ENCODE data around the gene DOC2A. TPM values are rescaled to one million over a fixed set of nuclear protein-coding genes. Genes with fewer than 3 reads are reported as not detected.

DOC2A gene
- total and polyA plus RNA-seq, 2 donors (not counting 3 experiments of a cell fraction or from before 2014, with no cell fraction given), result 0.60 to 0.63 TPM

GRCh38 chr16:29959293-29959692, 51.5 kb downstream of the DOC2A start:
- ChIA-PET POLR2A (no interaction called here), CTCF (no interaction called here)

More at GRCh38 chr16:29959293-29959692, 51.5 kb downstream of the DOC2A start:
- H3K4me3 ChIP-seq (replicated peaks in 1 of 3; ENCODE audit: insufficient read depth in 1 of 3, low read depth in 1 of 3, low read length in 3 of 3), result no peak overlapping the region
- no peak overlapping the region for H3K9ac ChIP-seq (replicated peaks; ENCODE audit: extremely low read depth, insufficient read depth, low read length)
- BruUV-seq (replicated peaks), result no TSS peak
- H3K27ac ChIP-seq (ENCODE audit: insufficient read depth, low read depth, low read length), result no peak overlapping the region
- H3K9me3 ChIP-seq (replicated peaks; ENCODE audit: control insufficient read depth, insufficient read depth, low read length), result no peaks in the 10 kb centered on the region
- no peaks in the 10 kb centered on the region for H4K20me1 ChIP-seq (replicated peaks; ENCODE audit: control insufficient read depth, extremely low read depth, insufficient read depth, low read length)
- TF ChIP-seq FOS (IDR thresholded peaks at IDR 0.05; ENCODE audit: borderline replicate concordance, insufficient read depth, low read length) (no peak), MYC (IDR thresholded peaks at IDR 0.05; ENCODE audit: low read depth, low read length) (no peak), GATA2 (IDR thresholded peaks at IDR 0.05; ENCODE audit: insufficient read depth, insufficient read length, low read depth, low read length) (no peak), POLR2AphosphoS5 (IDR thresholded peaks at IDR 0.05; ENCODE audit: insufficient read depth, low read depth, low read length) (no peak), MAX (IDR thresholded peaks at IDR 0.05; ENCODE audit: insufficient read depth, insufficient read length) (no peak), EZH2 (IDR thresholded peaks at IDR 0.05; ENCODE audit: borderline replicate concordance, low read depth, low read length, severe bottlenecking) (no peak), CTCF (IDR thresholded peaks at IDR 0.05; ENCODE audit: extremely low read depth in 1 of 2, insufficient read depth in 1 of 2, low read depth in 1 of 2, low read length in 2 of 2) (no peak), JUN (IDR thresholded peaks at IDR 0.05; ENCODE audit: borderline replicate concordance, insufficient read depth, insufficient read length, low read depth) (no peak)
- H3K4me2 ChIP-seq (ENCODE audit: insufficient read depth, low read length), result no peak overlapping the region
- no peak for DNase-seq (ENCODE audit: low read depth, low spot score)
- H3K36me3 ChIP-seq (ENCODE audit: control insufficient read depth in 2 of 2, extremely low read depth in 1 of 2, insufficient read depth in 2 of 2, low read length in 2 of 2), result no peaks in the 10 kb centered on the region
- no peak overlapping the region for H2AFZ ChIP-seq (ENCODE audit: low read depth, low read length)
- no peaks in the 10 kb centered on the region for H3K27me3 ChIP-seq (ENCODE audit: control insufficient read depth in 2 of 2, insufficient read depth in 2 of 2, low read length in 2 of 2)
- intact Hi-C loops (cut with micrococcal nuclease), result no loop called here
- dilution Hi-C loops (cut with MboI; ENCODE audit: extremely low pct_ligation_motif_present, low sequenced_read_pairs), result no loop called here
- no peaks in the 10 kb centered on the region for H3K9me1 ChIP-seq (replicated peaks; ENCODE audit: control insufficient read depth, extremely low read depth, insufficient read depth, low read length)
- no peak for FAIRE-seq
- H3K79me2 ChIP-seq (ENCODE audit: control insufficient read depth, insufficient read depth, low read length), result peaks cover 2% of the 10 kb centered on the region
- H3K4me1 ChIP-seq (ENCODE audit: control insufficient read depth, extremely low read depth, insufficient read depth, low read length), result peaks cover 15% of the 10 kb centered on the region

Measured in endothelial cell of umbilical vein (primary cell).